ENCODE measurements around the gene ACTBL2.
"Not testable (repeated sequence)": the region's sequence is repeated elsewhere in the genome, so short reads cannot be mapped to it uniquely, and the experiment has no call there.

ACTBL2 gene

GRCh38 chr5:57494104-57495098, 11.8 kb upstream of the ACTBL2 start:
- peak; percentile 34 for DNase-seq

- DNase-seq: no peak
These were observed 10.4 kb upstream of the ACTBL2 start for GRCh38 chr5:57493034-57493433.

GRCh38 chr5:57492632-57493031, 10.0 kb upstream of the ACTBL2 start:
- no peak for DNase-seq

GRCh38 chr5:57491369-57491965, 8.9 kb upstream of the ACTBL2 start:
- DNase-seq: no peak

GRCh38 chr5:57488215-57488955, 5.8 kb upstream of the ACTBL2 start:
- DNase-seq: no peak

GRCh38 chr5:57486027-57486602, 3.5 kb upstream of the ACTBL2 start:
- no peak for DNase-seq

- no peak for DNase-seq
These were observed 3.8 kb downstream of the ACTBL2 start for GRCh38 chr5:57478826-57479225.

- DNase-seq: no peak
These were observed 6.0 kb downstream of the ACTBL2 start for GRCh38 chr5:57476601-57477056.

GRCh38 chr5:57470339-57470738, 12.3 kb downstream of the ACTBL2 start:
- no peak for DNase-seq

- no peak for DNase-seq
These were observed 14.0 kb downstream of the ACTBL2 start for GRCh38 chr5:57468481-57469163.

GRCh38 chr5:57466544-57466943, 16.1 kb downstream of the ACTBL2 start:
- no peak for DNase-seq

- not testable (repeated sequence) for DNase-seq
These were observed 22.6 kb downstream of the ACTBL2 start for GRCh38 chr5:57460056-57460455.

- DNase-seq: no peak
These were observed 24.2 kb downstream of the ACTBL2 start for GRCh38 chr5:57458443-57458842.

GRCh38 chr5:57456531-57457135, 26.0 kb downstream of the ACTBL2 start:
- no peak for DNase-seq

- DNase-seq: no peak
These were observed 26.8 kb downstream of the ACTBL2 start for GRCh38 chr5:57455511-57456455.

- no peak for DNase-seq
These were observed 27.7 kb downstream of the ACTBL2 start for GRCh38 chr5:57454896-57455295.

GRCh38 chr5:57453728-57454127, 28.9 kb downstream of the ACTBL2 start:
- DNase-seq: no peak

GRCh38 chr5:57452885-57453284, 29.7 kb downstream of the ACTBL2 start:
- DNase-seq: no peak

- peak; percentile 74 for DNase-seq
These were observed 31.4 kb downstream of the ACTBL2 start for GRCh38 chr5:57450991-57451876.

GRCh38 chr5:57448751-57449150, 33.9 kb downstream of the ACTBL2 start:
- DNase-seq: no peak

Measured in NCI-H1436 (cell line).